ENCODE data around the gene SDC4.
A peak's percentile ranks its signal among the peaks of the same experiment; 100 is the strongest.

GRCh38 chr20:45347936-45348778 lies at the start of gene SDC4:
- peak; percentile 20; the same call in 1 of the 2 replicates for TF ChIP-seq ZFX (IDR thresholded peaks at IDR 0.05)
- TF ChIP-seq, protein P1, sequence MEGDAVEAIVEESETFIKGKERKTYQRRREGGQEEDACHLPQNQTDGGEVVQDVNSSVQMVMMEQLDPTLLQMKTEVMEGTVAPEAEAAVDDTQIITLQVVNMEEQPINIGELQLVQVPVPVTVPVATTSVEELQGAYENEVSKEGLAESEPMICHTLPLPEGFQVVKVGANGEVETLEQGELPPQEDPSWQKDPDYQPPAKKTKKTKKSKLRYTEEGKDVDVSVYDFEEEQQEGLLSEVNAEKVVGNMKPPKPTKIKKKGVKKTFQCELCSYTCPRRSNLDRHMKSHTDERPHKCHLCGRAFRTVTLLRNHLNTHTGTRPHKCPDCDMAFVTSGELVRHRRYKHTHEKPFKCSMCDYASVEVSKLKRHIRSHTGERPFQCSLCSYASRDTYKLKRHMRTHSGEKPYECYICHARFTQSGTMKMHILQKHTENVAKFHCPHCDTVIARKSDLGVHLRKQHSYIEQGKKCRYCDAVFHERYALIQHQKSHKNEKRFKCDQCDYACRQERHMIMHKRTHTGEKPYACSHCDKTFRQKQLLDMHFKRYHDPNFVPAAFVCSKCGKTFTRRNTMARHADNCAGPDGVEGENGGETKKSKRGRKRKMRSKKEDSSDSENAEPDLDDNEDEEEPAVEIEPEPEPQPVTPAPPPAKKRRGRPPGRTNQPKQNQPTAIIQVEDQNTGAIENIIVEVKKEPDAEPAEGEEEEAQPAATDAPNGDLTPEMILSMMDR (conservative IDR thresholded peaks at IDR 0.05) = no peak

All from C4-2B (cell line).